Activated CD4-positive, alpha-beta T cell treated with anti-CD3 and anti-CD28 coated beads, Interleukin-2, amount 10 ng/mL, durations not matched to agents 7 days and 5 days (primary cell): ENCODE data around the gene RCAN2. TPM values are rescaled to one million over a fixed set of nuclear protein-coding genes. Genes with fewer than 3 reads are reported as not detected.
A peak's percentile ranks its signal among the peaks of the same experiment; 100 is the strongest.

Source experiments
- CTCF ChIA-PET: fragments of 350-600 bp; sonication (Branson Sonifier 250); formaldehyde crosslinking; loops from one replicate; lab custom pipeline; 2021; ENCODE audit warnings: antibody characterized with exemption; lab: Charles Lee
- POLR2A ChIA-PET: fragments of 350-600 bp; sonication (Branson Sonifier 250); formaldehyde crosslinking; loops from one replicate; lab custom pipeline; 2021; ENCODE audit warnings: antibody characterized with exemption; lab: Charles Lee
- DNase-seq: peaks from one replicate; pipeline ENCODE4 v3.0.0-alpha.2; 2020
- H3K27ac Mint-ChIP-seq: one replicate; pipeline ENCODE4 v1.8.0; 2021; ENCODE audit warnings: mild to moderate bottlenecking, moderate library complexity, mixed read lengths
- H3K27me3 Mint-ChIP-seq: one replicate; pipeline ENCODE4 v1.8.0; 2021; ENCODE audit warnings: mixed read lengths
- H3K36me3 Mint-ChIP-seq: one replicate; pipeline ENCODE4 v1.8.0; 2021; ENCODE audit warnings: low read depth, mixed read lengths
- H3K4me1 Mint-ChIP-seq: one replicate; pipeline ENCODE4 v1.8.0; 2021; ENCODE audit warnings: mixed read lengths
- H3K4me3 Mint-ChIP-seq: one replicate; pipeline ENCODE4 v1.8.0; 2021; ENCODE audit warnings: mild to moderate bottlenecking, moderate library complexity, mixed read lengths
- H3K9me3 Mint-ChIP-seq: one replicate; pipeline ENCODE4 v1.8.0; 2021; ENCODE audit warnings: mixed read lengths
- total RNA-seq, 2 experiments: library from RNA; stranded (reverse); gene quantifications; one replicate each; pipeline ENCODE4 v1.2.3, GENCODE V29; 2021

RCAN2 gene
- total RNA-seq, 2 experiments from 2014 or later, result 0.57 to 0.65 TPM

DNA sequence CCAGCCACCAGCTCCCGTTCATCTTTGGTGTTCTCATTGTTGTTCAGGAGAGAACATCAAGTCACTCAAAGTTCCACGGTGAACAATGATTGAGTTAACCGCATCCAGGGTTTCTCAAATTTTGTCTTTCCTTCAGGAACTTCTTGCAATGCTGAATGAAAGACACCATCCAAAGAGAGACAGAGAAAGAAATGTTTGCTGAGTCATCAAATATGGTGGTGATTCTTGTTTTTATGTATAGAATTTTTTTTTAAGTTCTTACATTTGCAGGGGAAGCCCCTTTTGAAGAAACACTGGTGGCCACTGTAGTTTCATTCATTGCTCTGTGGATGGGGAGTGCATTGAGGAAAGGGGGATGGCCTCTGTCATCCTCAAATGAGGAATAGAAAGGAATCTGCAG, 258.1 kb downstream of the RCAN2 start:
- POLR2A ChIA-PET, result no interaction called here
- Mint-ChIP-seq H3K4me1 (no peaks in the 10 kb centered on the region), H3K36me3 (no peaks in the 10 kb centered on the region), H3K4me3 (no peak overlapping the region), H3K27me3 (peaks cover 11% of the 10 kb centered on the region), H3K27ac (no peak overlapping the region), H3K9me3 (peaks cover 7% of the 10 kb centered on the region)
- CTCF ChIA-PET, result interaction anchor here (0.6 kb wide), 1 partner anchor 16 kb away, joined by 3 read pairs; no protein-coding TSS in a partner anchor
- DNase-seq, result no peak

DNA sequence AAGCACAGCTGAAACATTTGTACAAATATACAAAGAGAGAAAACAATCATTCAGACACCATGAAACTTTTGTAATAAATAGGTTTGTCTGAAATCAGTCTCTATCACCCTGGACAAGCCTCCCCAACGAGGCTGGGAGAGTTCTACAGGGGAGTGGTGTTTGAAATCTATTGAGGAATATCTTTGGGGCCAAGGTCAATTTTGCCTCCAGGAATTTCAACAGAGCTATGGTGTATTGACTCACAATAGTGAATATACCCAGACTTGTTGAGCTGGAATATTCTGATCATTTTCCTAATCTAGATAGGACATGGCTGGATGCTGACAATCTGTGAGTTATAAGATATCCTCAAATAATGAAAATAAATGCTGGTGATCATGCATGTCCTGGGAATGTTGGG, 269.0 kb downstream of the RCAN2 start:
- Mint-ChIP-seq H3K4me1 (no peaks in the 10 kb centered on the region), H3K27me3 (peaks cover 10% of the 10 kb centered on the region), H3K4me3 (no peak overlapping the region), H3K36me3 (no peaks in the 10 kb centered on the region), H3K27ac (no peak overlapping the region), H3K9me3 (no peaks in the 10 kb centered on the region)
- POLR2A ChIA-PET, result no interaction called here
- CTCF ChIA-PET, result no interaction called here
- DNase-seq, result no peak

DNA sequence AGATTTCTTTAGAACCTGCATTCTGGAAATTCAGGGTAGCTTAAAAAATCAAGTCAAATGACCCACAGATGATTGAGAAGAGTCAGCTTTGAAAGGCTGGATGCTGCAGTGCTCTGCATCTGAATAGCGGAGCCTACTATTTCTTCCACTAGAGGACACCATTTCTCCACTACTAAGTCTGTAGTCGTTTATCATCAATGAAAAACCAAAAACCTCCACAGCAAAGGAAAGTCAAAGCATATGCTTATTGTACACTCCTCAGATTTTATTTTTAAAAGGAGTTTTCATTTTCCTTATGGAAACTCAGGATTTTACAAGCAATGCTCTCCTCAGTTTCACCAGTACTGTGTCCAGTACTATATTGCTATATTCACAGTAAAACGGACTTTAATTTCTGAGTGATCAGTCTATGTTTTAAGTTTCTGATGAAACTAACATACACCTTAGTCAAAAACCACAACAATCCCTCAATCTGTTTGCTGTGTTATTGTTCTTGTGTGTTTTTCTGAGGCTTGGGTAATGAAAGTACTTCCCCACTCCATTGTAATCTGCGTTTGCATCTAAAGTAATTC, 269.9 kb downstream of the RCAN2 start:
- CTCF ChIA-PET, result interaction anchor here (1.3 kb wide), 1 partner anchor 21 kb away, joined by 3 read pairs; no protein-coding TSS in a partner anchor
- DNase-seq, result peak; percentile 22
- Mint-ChIP-seq H3K9me3 (no peaks in the 10 kb centered on the region), H3K27me3 (peaks cover 7% of the 10 kb centered on the region), H3K4me1 (no peaks in the 10 kb centered on the region), H3K36me3 (no peaks in the 10 kb centered on the region), H3K27ac (no peak overlapping the region), H3K4me3 (no peak overlapping the region)
- POLR2A ChIA-PET, result no interaction called here

DNA sequence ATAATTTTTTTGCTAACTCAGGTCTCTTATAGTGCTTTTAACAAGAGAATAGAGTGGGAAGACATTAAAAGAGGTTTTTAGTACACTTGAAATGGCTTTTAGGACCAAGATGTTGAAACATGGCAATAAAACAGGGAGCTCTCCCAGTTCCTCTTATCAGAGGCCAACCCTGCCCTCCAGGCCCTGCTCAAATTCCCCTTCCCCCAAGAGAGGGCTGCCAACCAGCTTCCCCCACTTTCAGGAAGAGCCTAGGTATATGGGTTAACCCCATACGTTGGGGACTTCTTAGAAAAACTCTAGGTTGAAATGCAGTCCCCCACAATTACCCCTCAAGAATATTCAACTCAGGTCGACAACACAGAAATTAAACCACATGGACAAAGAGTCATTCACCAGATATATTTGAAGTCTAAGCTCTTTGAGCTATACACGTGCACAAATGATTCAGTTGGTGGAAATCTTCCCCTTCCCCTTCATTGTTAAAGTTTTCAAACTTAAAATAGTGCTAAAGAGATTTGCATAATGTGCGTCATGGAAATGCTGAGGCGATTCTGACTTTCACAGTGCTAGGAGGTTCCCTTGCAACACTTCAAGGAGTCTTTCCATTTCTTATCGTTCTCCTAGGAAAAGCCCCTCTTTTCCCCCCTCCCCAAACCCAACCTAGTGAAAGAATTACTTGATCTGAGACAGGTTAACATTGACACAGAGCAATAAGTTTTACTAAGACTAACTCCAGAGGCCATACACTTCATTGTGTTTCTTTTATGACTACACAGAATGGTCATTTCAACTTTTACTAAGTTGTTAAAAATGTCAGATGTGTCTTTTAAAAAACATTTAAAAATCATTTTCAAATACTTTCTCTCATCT, 270.7 kb downstream of the RCAN2 start:
- Mint-ChIP-seq H3K36me3 (no peaks in the 10 kb centered on the region), H3K27me3 (peaks cover 3% of the 10 kb centered on the region), H3K4me3 (no peak overlapping the region), H3K9me3 (no peaks in the 10 kb centered on the region), H3K27ac (no peak overlapping the region), H3K4me1 (no peaks in the 10 kb centered on the region)
- ChIA-PET CTCF (interaction anchor here (1.3 kb wide), 1 partner anchor 22 kb away, joined by 3 read pairs; no protein-coding TSS in a partner anchor), POLR2A (no interaction called here)
- DNase-seq, result no peak

DNA sequence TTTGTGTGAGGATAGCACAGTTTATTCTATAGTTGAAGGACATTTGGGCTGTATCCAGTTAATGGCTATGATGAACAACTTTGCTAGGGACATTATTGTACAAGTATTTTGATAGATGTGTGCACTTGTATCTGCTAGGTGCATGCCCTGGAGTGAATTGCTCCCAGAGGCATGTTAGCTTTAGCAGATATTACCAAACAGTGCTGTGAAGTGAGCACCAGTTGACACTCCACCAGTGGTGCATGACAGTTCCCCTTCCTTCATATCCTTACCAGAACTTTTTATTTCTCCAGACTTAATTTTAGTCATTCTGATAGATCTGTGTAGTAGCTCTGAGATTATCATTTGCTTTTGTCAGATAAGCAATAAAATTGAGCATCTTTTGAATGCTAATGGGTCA, 271.6 kb downstream of the RCAN2 start:
- Mint-ChIP-seq H3K27ac (no peak overlapping the region), H3K4me3 (no peak overlapping the region), H3K4me1 (no peaks in the 10 kb centered on the region), H3K36me3 (no peaks in the 10 kb centered on the region), H3K27me3 (peaks cover 3% of the 10 kb centered on the region), H3K9me3 (no peaks in the 10 kb centered on the region)
- ChIA-PET CTCF (interaction anchor here (1.3 kb wide), 1 partner anchor 23 kb away, joined by 3 read pairs; no protein-coding TSS in a partner anchor), POLR2A (no interaction called here)
- DNase-seq, result no peak

DNA sequence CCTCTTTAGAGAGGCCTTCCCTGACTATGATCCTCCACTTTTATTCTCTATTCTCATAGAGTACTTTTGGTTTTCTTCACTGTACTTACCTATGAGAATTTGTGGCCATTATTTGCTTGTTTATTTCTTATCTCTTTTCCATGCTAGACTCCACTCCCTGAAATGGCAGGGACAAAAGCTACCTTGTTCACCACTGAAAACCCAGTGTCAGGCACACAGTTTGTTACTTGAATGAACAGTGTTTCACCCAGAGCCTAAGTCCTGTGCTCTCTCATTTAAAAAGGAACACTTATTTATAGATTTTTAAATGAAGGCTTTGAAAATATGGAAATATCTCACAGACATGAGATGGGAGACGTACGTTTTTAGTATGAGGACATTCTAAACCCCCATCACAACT, 272.8 kb downstream of the RCAN2 start:
- no peak for DNase-seq
- Mint-ChIP-seq H3K27me3 (peaks cover 3% of the 10 kb centered on the region), H3K27ac (no peak overlapping the region), H3K4me1 (no peaks in the 10 kb centered on the region), H3K9me3 (no peaks in the 10 kb centered on the region), H3K4me3 (no peak overlapping the region), H3K36me3 (no peaks in the 10 kb centered on the region)
- ChIA-PET POLR2A (no interaction called here), CTCF (interaction anchor here (0.5 to 1.1 kb wide), 3 partner anchors 8 to 354 kb away, joined by 3 read pairs; no protein-coding TSS in a partner anchor)

DNA sequence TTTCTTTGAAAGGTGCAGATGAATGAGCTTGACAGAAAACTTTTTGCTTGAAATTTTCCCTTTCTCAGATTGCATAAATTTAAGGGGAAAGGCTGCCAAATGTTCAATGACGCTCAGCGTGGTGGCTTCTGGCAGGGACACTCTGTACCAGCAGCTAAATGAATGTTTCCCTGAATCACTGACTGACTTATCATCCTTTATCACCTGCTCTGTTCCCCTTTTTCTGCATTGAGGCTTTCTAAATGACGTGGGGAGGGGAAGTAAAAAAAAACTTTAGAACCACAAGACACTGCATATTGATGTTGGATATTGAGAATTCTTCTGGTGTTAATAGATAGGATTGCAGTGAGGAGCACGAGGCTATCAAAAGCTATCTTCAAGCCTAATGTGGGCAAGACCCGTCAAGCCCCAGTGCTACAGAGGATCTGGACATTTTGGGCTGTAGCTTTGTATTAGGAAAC, 273.5 kb downstream of the RCAN2 start:
- Mint-ChIP-seq H3K27ac (no peak overlapping the region), H3K4me1 (no peaks in the 10 kb centered on the region), H3K4me3 (no peak overlapping the region), H3K36me3 (no peaks in the 10 kb centered on the region), H3K27me3 (peaks cover 4% of the 10 kb centered on the region), H3K9me3 (no peaks in the 10 kb centered on the region)
- ChIA-PET CTCF (interaction anchor here (0.6 to 1.2 kb wide), 4 partner anchors 21 to 363 kb away, joined by 3 to 4 read pairs (median 3); no protein-coding TSS in a partner anchor), POLR2A (no interaction called here)
- DNase-seq, result no peak

DNA sequence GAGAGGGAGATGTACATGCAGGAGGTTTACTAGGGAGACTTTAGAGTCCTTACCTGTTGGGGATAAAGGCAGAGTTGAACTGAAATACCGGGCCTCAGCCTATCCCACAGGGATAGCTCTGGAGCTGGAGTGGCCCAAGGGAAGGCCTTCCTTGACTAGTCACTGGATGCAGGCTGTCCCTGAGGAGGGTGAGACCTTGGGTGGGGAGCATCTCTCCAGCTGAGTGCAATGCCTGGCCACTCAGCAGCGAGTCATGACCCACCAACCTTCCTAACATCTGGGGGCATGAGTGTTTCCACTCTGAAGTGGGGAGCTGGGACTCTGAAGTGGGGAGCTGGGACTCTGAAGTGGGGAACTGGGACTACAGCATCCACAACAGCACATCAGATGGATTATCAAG, 274.4 kb downstream of the RCAN2 start:
- Mint-ChIP-seq H3K36me3 (no peaks in the 10 kb centered on the region), H3K9me3 (no peaks in the 10 kb centered on the region), H3K27me3 (peaks cover 4% of the 10 kb centered on the region), H3K4me1 (no peaks in the 10 kb centered on the region), H3K4me3 (no peak overlapping the region), H3K27ac (no peak overlapping the region)
- ChIA-PET POLR2A (no interaction called here), CTCF (interaction anchor here (1.2 kb wide), 1 partner anchor 22 kb away, joined by 4 read pairs; no protein-coding TSS in a partner anchor)
- no peak for DNase-seq

DNA sequence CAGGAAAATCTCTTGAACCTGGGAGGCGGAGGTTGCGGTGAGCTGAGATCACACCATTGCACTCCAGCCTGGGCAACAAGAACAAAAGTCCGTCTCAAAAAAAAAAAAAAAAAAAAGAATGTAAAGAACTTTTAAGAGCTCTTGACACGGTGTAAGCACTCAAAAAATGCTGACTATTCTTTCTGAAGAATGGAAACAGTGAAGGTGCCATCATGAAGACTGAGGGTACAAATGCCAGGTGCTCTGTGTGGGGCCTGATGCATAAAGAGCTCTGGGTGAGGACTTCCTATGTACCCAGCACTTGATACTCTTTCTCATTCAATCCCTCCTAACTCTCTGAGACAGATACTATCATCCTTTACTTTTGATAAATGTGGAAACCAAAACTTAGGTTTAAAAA, 275.5 kb downstream of the RCAN2 start:
- no peak overlapping the region for H3K27ac Mint-ChIP-seq
- no peaks in the 10 kb centered on the region for H3K36me3 Mint-ChIP-seq
- no peaks in the 10 kb centered on the region for H3K4me1 Mint-ChIP-seq
- H3K27me3 Mint-ChIP-seq, result peaks cover 3% of the 10 kb centered on the region
- DNase-seq, result no peak
- H3K9me3 Mint-ChIP-seq, result no peaks in the 10 kb centered on the region
- ChIA-PET CTCF (interaction anchor here (0.6 kb wide), 2 partner anchors 19 to 286 kb away, joined by 3 read pairs; no protein-coding TSS in a partner anchor), POLR2A (no interaction called here)
- no peak overlapping the region for H3K4me3 Mint-ChIP-seq

DNA sequence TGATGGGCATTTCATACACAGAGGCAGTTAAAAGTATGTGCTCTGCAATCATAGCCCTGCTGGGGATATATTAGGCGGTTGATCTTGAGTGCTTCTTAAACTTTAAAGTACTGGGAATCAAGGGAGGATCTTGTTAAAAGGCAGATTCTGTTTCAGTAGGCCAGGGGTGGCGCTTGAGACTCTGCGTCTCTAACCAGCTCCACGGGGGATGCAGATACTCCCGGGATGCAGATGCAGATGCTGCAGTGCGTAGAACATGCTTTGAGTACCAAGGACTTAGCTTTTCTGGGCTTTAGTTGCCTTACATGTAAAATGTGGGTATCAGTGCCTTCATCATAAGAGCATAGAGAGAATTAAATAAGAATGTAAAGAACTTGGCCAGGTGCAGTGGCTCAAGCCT, 276.0 kb downstream of the RCAN2 start:
- peaks cover 1% of the 10 kb centered on the region for H3K27me3 Mint-ChIP-seq
- H3K4me1 Mint-ChIP-seq, result no peaks in the 10 kb centered on the region
- no peak overlapping the region for H3K4me3 Mint-ChIP-seq
- H3K27ac Mint-ChIP-seq, result no peak overlapping the region
- no peaks in the 10 kb centered on the region for H3K9me3 Mint-ChIP-seq
- DNase-seq, result no peak
- ChIA-PET POLR2A (no interaction called here), CTCF (interaction anchor here (0.6 kb wide), 2 partner anchors 19 to 285 kb away, joined by 3 read pairs; no protein-coding TSS in a partner anchor)
- H3K36me3 Mint-ChIP-seq, result no peaks in the 10 kb centered on the region

DNA sequence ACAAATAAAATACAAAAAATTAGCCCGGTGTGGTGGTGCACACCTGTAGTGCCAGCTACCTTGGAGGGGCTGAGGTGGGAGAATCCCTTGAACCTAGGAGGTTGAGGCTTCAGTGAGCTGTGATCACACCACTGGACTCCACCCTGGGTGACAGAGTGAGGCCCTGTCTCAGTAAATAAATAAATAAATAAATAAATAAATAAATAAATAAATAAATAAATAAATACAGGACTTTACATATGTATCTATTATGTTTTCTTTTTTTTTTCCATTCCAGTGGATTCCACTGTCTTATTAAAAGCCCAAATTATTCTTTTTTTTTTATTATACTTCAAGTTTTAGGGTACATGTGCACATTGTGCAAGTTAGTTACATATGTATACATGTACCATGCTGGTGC, 279.3 kb downstream of the RCAN2 start:
- peaks cover 3% of the 10 kb centered on the region for H3K27me3 Mint-ChIP-seq
- H3K27ac Mint-ChIP-seq, result no peak overlapping the region
- H3K36me3 Mint-ChIP-seq, result no peaks in the 10 kb centered on the region
- H3K4me3 Mint-ChIP-seq, result no peak overlapping the region
- H3K9me3 Mint-ChIP-seq, result no peaks in the 10 kb centered on the region
- ChIA-PET CTCF (no interaction called here), POLR2A (no interaction called here)
- DNase-seq, result no peak
- no peaks in the 10 kb centered on the region for H3K4me1 Mint-ChIP-seq

DNA sequence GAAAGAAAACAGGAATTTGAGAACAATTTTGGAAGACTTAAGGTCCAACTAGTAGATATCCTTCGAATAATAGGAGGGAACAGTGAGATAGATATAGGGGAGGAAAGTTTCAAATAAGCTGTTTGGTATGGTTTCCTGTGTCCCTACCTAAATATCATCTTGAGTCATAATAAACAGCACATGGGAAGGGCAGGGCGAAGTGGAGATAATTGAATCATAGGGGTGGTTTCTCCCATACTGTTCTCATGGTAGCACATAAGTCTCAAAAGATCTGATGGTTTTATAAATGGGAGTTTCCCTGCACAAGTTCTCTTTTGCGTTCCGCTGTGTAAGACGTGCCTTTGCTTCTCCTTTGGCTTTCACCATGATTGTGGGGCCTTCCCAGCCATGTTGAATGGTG, 281.0 kb downstream of the RCAN2 start:
- DNase-seq, result no peak
- H3K4me3 Mint-ChIP-seq, result no peak overlapping the region
- no peak overlapping the region for H3K27ac Mint-ChIP-seq
- no peaks in the 10 kb centered on the region for H3K36me3 Mint-ChIP-seq
- peaks cover 3% of the 10 kb centered on the region for H3K27me3 Mint-ChIP-seq
- ChIA-PET CTCF (no interaction called here), POLR2A (no interaction called here)
- no peaks in the 10 kb centered on the region for H3K4me1 Mint-ChIP-seq
- H3K9me3 Mint-ChIP-seq, result no peaks in the 10 kb centered on the region

DNA sequence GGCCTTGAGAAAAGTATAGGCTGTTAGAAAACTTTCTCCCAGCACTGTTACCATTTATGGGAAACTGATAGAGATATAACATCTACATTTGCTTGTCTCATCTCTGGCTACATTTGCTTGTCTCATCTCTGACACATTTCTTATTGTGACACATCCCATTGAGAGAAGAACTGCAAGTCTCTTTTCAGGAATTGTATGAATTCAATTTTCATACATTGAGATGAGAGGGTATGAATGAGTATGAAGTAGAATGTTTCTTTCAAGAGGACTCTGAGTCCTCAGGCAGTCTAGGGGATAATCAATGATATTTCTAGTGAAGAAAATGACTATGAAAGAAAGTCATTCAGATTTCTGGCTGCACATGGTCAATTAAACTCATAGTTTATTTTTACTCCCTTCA, 282.9 kb downstream of the RCAN2 start:
- ChIA-PET POLR2A (no interaction called here), CTCF (no interaction called here)
- H3K36me3 Mint-ChIP-seq, result no peaks in the 10 kb centered on the region
- no peak overlapping the region for H3K4me3 Mint-ChIP-seq
- H3K9me3 Mint-ChIP-seq, result no peaks in the 10 kb centered on the region
- H3K27ac Mint-ChIP-seq, result no peak overlapping the region
- peaks cover 2% of the 10 kb centered on the region for H3K27me3 Mint-ChIP-seq
- DNase-seq, result no peak
- H3K4me1 Mint-ChIP-seq, result no peaks in the 10 kb centered on the region
